ENCODE results near the gene SAMD3.

Gene SAMD3

DNA sequence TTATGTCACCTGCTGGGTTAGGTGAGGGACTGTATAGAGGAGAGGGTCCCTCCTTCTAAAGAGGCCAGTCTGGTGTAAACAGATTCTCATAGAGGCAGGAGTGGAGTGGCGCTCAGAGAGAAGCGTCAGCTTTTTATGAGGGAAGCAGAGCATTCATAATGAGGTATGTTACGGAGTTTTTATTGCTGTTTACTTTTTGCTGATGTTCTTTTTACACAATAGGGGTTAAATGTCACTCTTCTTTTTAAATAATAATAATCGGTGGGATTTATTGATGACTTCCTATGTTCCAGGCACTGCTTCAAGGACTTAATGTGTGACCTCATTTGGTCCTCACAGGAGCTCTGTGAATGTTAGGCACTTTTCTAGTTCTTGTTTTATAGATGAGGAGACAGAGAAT lies 124.4 kb downstream of the SAMD3 start:
- no peak overlapping the region for H3K27ac ChIP-seq (ENCODE audit: low read depth, low read length)
- no peaks in the 10 kb centered on the region for H3K9me3 ChIP-seq (ENCODE audit: control insufficient read depth, insufficient read depth, low read length)
- no peaks in the 10 kb centered on the region for H3F3A ChIP-seq (ENCODE audit: control insufficient read depth, insufficient read depth)
- H3K4me2 ChIP-seq (ENCODE audit: low read length) = no peak overlapping the region
- no peaks in the 10 kb centered on the region for H3K36me3 ChIP-seq (ENCODE audit: control insufficient read depth, low read length)
- TF ChIP-seq CTCF (IDR thresholded peaks at IDR 0.05; ENCODE audit: low read depth, low read length, poor library complexity, severe bottlenecking) (no peak), EZH2phosphoT487 (IDR thresholded peaks at IDR 0.05; ENCODE audit: borderline replicate concordance, low read length) (no peak)
- H3K27me3 ChIP-seq (ENCODE audit: control insufficient read depth, low read length) = no peaks in the 10 kb centered on the region
- H4K20me1 ChIP-seq (ENCODE audit: control insufficient read depth, insufficient read depth, low read depth, low read length) = no peaks in the 10 kb centered on the region
- H3K9me2 ChIP-seq (replicated peaks; ENCODE audit: control insufficient read depth, low read length) = no peaks in the 10 kb centered on the region
- no peaks in the 10 kb centered on the region for H3K79me2 ChIP-seq (ENCODE audit: control insufficient read depth, low read length)
- no peak overlapping the region for H3K4me3 ChIP-seq (ENCODE audit: low read length)
- H3K4me1 ChIP-seq (ENCODE audit: control insufficient read depth, low read length) = no peaks in the 10 kb centered on the region
